IMR-90 (cell line): Measurements from ENCODE around the gene PRPS1L1. TPM values are rescaled to one million over a fixed set of nuclear protein-coding genes. Genes with fewer than 3 reads are reported as not detected.
A peak's percentile ranks its signal among the peaks of the same experiment; 100 is the strongest.

Source experiments
- ATAC-seq: fragments of 200-7000 bp; cut with Tn5 transposase; 2 replicates; pipeline ENCODE4 v1.9.1; 2020; ENCODE audit warnings: low read depth, mild to moderate bottlenecking, moderate library complexity
- BruUV-seq: library from RNA; stranded (reverse); fragments of 400-500 nt; replicated peaks from 2 replicates; lab custom pipeline; 2021; lab: Mats Ljungman, UMichigan
- CTCF ChIA-PET: fragments of 300-600 bp; formaldehyde crosslinking; extraction: SDS; loops from one replicate; lab custom pipeline; 2021; ENCODE audit warnings: antibody characterized with exemption; lab: Yijun Ruan, JAX
- POLR2A ChIA-PET: fragments of 300-600 bp; sonication (Branson Sonifier 250); formaldehyde crosslinking; loops from one replicate; lab custom pipeline; 2022; ENCODE audit warnings: antibody characterized with exemption; ENCODE audit not compliant: unreplicated experiment; lab: Charles Lee
- DNase-seq: peaks from one replicate; pipeline ENCODE4 v3.0.0; 2013
- H2AFZ ChIP-seq: replicated peaks from 2 replicates; pipeline ENCODE3; 2013; ENCODE audit warnings: low read length, mild to moderate bottlenecking; ENCODE audit not compliant: poor library complexity
- H2AK5ac ChIP-seq: 2 replicates; pipeline ENCODE4 v1.6.1; 2013; ENCODE audit warnings: low read depth, low read length, inconsistent platforms
- H2AK9ac ChIP-seq: replicated peaks from 2 replicates; pipeline ENCODE3; 2013; ENCODE audit warnings: mild to moderate bottlenecking, low read depth, low read length, moderate library complexity; ENCODE audit not compliant: poor library complexity
- H2BK120ac ChIP-seq: 2 replicates; pipeline ENCODE4 v1.6.1; 2013; ENCODE audit warnings: low read depth, low read length, inconsistent platforms
- H2BK15ac ChIP-seq: 3 replicates; pipeline ENCODE4 v1.6.1; 2013; ENCODE audit warnings: low read depth, low read length, inconsistent platforms
- H2BK20ac ChIP-seq: 2 replicates; pipeline ENCODE4 v1.6.1; 2013; ENCODE audit warnings: low read depth, mild to moderate bottlenecking, inconsistent platforms, low read length, moderate library complexity
- H2BK5ac ChIP-seq: 2 replicates; pipeline ENCODE4 v1.6.1; 2013; ENCODE audit warnings: mild to moderate bottlenecking, low read depth, low read length, inconsistent platforms; ENCODE audit not compliant: poor library complexity, severe bottlenecking
- H3K14ac ChIP-seq: replicated peaks from 2 replicates; pipeline ENCODE4 v1.6.1; 2013; ENCODE audit warnings: low read depth, low read length, inconsistent platforms
- H3K18ac ChIP-seq: 2 replicates; pipeline ENCODE4 v1.6.1; 2013; ENCODE audit warnings: low read depth, low read length, control low read depth
- H3K23ac ChIP-seq: 2 replicates; pipeline ENCODE4 v1.6.1; 2013; ENCODE audit warnings: low read depth, low read length, inconsistent platforms
- H3K27ac ChIP-seq: 2 replicates; pipeline ENCODE4 v1.5.1; 2013; ENCODE audit warnings: mild to moderate bottlenecking, control low read depth, low read length; ENCODE audit not compliant: insufficient read depth
- H3K27me3 ChIP-seq: 2 replicates; pipeline ENCODE4 v1.6.1; 2013; ENCODE audit warnings: low read length; ENCODE audit not compliant: control insufficient read depth, insufficient read depth
- H3K36me3 ChIP-seq: 2 replicates; pipeline ENCODE4 v1.6.1; 2013; ENCODE audit warnings: low read length, mixed read lengths; ENCODE audit not compliant: control insufficient read depth, insufficient read depth
- H3K4ac ChIP-seq: 2 replicates; pipeline ENCODE4 v1.6.1; 2013; ENCODE audit warnings: low read depth, low read length, inconsistent platforms
- H3K4me1 ChIP-seq: 2 replicates; pipeline ENCODE4 v1.6.1; 2013; ENCODE audit warnings: low read length, mixed read lengths; ENCODE audit not compliant: control insufficient read depth, insufficient read depth
- H3K4me2 ChIP-seq: 2 replicates; pipeline ENCODE4 v1.6.1; 2013; ENCODE audit warnings: low read depth, mild to moderate bottlenecking, control low read depth, low read length, moderate library complexity
- H3K4me3 ChIP-seq: 2 replicates; pipeline ENCODE4 v1.5.1; 2013; ENCODE audit warnings: low read depth, mild to moderate bottlenecking, control low read depth, low read length, moderate library complexity; ENCODE audit not compliant: insufficient read depth
- H3K56ac ChIP-seq: 2 replicates; pipeline ENCODE4 v1.6.1; 2013; ENCODE audit warnings: low read length, inconsistent platforms; ENCODE audit not compliant: insufficient read depth; ENCODE audit errors: extremely low read depth
- H3K79me1 ChIP-seq, 2 experiments: 2 replicates each; pipeline ENCODE4 v1.6.1; 2013; ENCODE audit warnings: low read length in 2 of 2, inconsistent platforms in 1 of 2, low read depth in 1 of 2
- H3K9ac ChIP-seq: 2 replicates; pipeline ENCODE4 v1.6.1; 2013; ENCODE audit warnings: low read depth, low read length, control low read depth
- H3K9me1 ChIP-seq: 2 replicates; pipeline ENCODE4 v1.6.1; 2013; ENCODE audit warnings: low read length, inconsistent platforms; ENCODE audit not compliant: insufficient read depth
- H3K9me3 ChIP-seq: 2 replicates; pipeline ENCODE4 v1.6.1; 2013; ENCODE audit warnings: low read length; ENCODE audit not compliant: control insufficient read depth, insufficient read depth
- H4K20me1 ChIP-seq: 2 replicates; pipeline ENCODE4 v1.6.1; 2013; ENCODE audit warnings: low read length, inconsistent platforms; ENCODE audit not compliant: insufficient read depth
- H4K5ac ChIP-seq: 2 replicates; pipeline ENCODE4 v1.6.1; 2013; ENCODE audit warnings: mild to moderate bottlenecking, low read depth, low read length, control low read depth
- H4K8ac ChIP-seq, 2 experiments: 2 replicates each; pipeline ENCODE4 v1.6.1; 2013; ENCODE audit warnings: low read depth in 2 of 2, low read length in 2 of 2, control low read depth in 1 of 2, inconsistent platforms in 1 of 2
- H4K91ac ChIP-seq: 2 replicates; pipeline ENCODE4 v1.6.1; 2013; ENCODE audit warnings: low read depth, low read length, inconsistent platforms; ENCODE audit not compliant: insufficient read depth
- CEBPB ChIP-seq: IDR thresholded peaks from 2 replicates; pipeline ENCODE4 v1.6.1; 2012; ENCODE audit warnings: low read depth, low read length, improper control_type of control experiment
- FOS ChIP-seq: fragments of 150-350 bp; IDR thresholded peaks from 2 replicates; pipeline ENCODE4 v1.6.1; 2016; ENCODE audit warnings: low read depth, low read length
- MAZ ChIP-seq: IDR thresholded peaks from 2 replicates; pipeline ENCODE4 v1.6.1; 2012; ENCODE audit warnings: low read depth, mild to moderate bottlenecking, low read length, improper control_type of control experiment, moderate library complexity, borderline replicate concordance
- SMC3 ChIP-seq: fragments of 150-350 bp; IDR thresholded peaks from 2 replicates; pipeline ENCODE4 v1.6.1; 2016; ENCODE audit warnings: low read depth, mild to moderate bottlenecking, antibody characterized with exemption, low read length, moderate library complexity
- WGBS, 2 experiments: methylation state at CpG; one replicate each; pipeline versions ENCODE4 v1.1.5 to v1.1.7; 2013; ENCODE audit warnings: missing lambda C conversion rate in 2 of 2; ENCODE audit not compliant: insufficient read length in 1 of 2; ENCODE audit errors: extremely low coverage in 2 of 2; 5-methylcytosine and 5-hydroxymethylcytosine counted together
- dilution Hi-C: fragments of 300-500 bp; cut with HindIII; formaldehyde crosslinking; loops from one replicate; pipeline ENCODE4 v1.14.3; 2018; ENCODE audit warnings: low sequenced_read_pairs; ENCODE audit not compliant: unreplicated experiment
- in situ Hi-C: fragments of 300-500 bp; cut with MboI; formaldehyde crosslinking; loops from 3 replicates; pipeline ENCODE4 v1.14.3; 2019; ENCODE audit warnings: low sequenced_read_pairs, inconsistent platforms, mixed read lengths
- intact Hi-C: fragments of 100-400 bp; cut with micrococcal nuclease; formaldehyde crosslinking; loops from 2 replicates; pipeline ENCODE4 v1.10.0; 2022
- polyA plus RNA-seq, 3 experiments: library from polyadenylated mRNA; depleted of rRNA; stranded (reverse); fragments of >200 nt; gene quantifications; 2 replicates each; pipeline ENCODE4 v1.2.3, GENCODE V29; 2012; ENCODE audit warnings: low replicate concordance in 1 of 3
- total RNA-seq: library from RNA; depleted of rRNA; stranded (reverse); fragments of >200 nt; gene quantifications from 2 replicates; pipeline ENCODE4 v1.2.3, GENCODE V29; 2012

Gene PRPS1L1
- total and polyA plus RNA-seq, 2 of the 4 experiments (the other 2 are of a cell fraction), result not detected

DNA sequence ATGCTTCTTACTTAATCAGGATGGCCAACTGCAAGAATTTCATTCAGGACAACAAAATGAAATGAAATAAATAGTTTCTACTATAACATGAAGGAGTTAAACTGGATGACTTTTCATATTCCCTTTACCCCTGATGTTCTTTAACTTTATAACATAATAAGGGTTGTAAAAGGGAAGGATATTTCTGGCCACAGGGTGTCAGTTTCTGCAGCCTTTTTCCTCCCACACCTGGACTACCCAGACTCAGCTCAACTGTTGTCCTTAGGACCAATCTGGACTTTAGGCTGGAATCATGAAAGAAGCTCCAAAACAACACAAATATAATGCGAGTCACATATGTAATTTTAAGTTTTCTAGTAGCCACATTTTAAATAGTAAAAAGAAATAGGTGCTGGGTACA, 43.4 kb downstream of the PRPS1L1 start:
- Histone ChIP-seq H2AK5ac (no peak overlapping the region), H3K23ac (no peak overlapping the region), H3K18ac (no peak overlapping the region), H4K8ac (no peak overlapping the region), H3K56ac (no peak overlapping the region), H3K79me1 (no peaks in the 10 kb centered on the region), H4K91ac (no peak overlapping the region), H2BK20ac (0 out of 2 replicates have a peak overlapping the region, but pooled peaks have one; percentile 9), H2BK5ac (no peak overlapping the region), H4K5ac (no peak overlapping the region), H2AFZ (no peak overlapping the region), H3K36me3 (no peaks in the 10 kb centered on the region), H3K27ac (no peak overlapping the region), H3K9me3 (no peaks in the 10 kb centered on the region; the same call in 1 of the 2 replicates), H3K4me1 (peaks cover 2% of the 10 kb centered on the region; the same call in 1 of the 2 replicates), H3K27me3 (no peaks in the 10 kb centered on the region), H3K9ac (no peak overlapping the region), H2BK15ac (no peak overlapping the region), H3K9me1 (peaks cover 3% of the 10 kb centered on the region; the same call in 1 of the 2 replicates), H2AK9ac (no peak overlapping the region), H3K4me2 (no peak overlapping the region), H4K20me1 (no peaks in the 10 kb centered on the region), H3K14ac (no peak overlapping the region), H3K4me3 (no peak overlapping the region), H3K4ac (no peak overlapping the region), H2BK120ac (no peak overlapping the region)
- WGBS, 2 experiments, result no CpG with 5 or more reads among the region's 1 CpG
- no peak for TF ChIP-seq CEBPB
- TF ChIP-seq MAZ, result no peak
- no peak for TF ChIP-seq SMC3
- TF ChIP-seq FOS, result no peak
- ATAC-seq, result no peak
- no TSS peak for BruUV-seq
- in situ Hi-C loops (no loop called here), intact Hi-C loops (no loop called here), dilution Hi-C loops (no loop called here)
- DNase-seq, result no peak
- ChIA-PET POLR2A (no interaction called here), CTCF (no interaction called here)
